G401.6 (cell line): ENCODE results near the gene NAT8.
"Not testable (repeated sequence)": the region's sequence is repeated elsewhere in the genome, so short reads cannot be mapped to it uniquely, and the experiment has no call there.

ENCODE experiments used
- FAIRE-seq: peaks from 2 replicates; lab custom pipeline; 2012; peaks lifted over from hg19 to GRCh38; lab: Jason Lieb, UNC

The NAT8 gene

DNA sequence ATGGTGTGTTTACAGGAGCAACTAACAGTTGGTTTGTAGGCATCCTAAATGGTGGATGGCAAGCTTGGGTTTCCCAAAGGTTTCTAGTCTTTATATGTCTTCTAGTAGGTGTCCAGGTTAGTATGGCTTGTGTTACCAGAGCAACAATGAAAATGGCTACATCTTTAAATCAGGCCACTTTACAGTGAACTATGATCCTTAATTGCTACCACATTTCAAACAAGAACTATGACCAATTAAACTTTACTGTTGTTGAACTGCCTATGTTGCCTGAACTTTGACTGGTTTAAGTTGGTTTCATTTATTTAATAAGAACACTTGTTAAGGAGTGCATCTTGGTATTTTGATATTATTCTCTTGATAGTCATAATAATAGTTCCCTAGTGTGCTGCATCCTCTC, 5.2 kb downstream of the NAT8 start:
- FAIRE-seq: not testable (repeated sequence)

DNA sequence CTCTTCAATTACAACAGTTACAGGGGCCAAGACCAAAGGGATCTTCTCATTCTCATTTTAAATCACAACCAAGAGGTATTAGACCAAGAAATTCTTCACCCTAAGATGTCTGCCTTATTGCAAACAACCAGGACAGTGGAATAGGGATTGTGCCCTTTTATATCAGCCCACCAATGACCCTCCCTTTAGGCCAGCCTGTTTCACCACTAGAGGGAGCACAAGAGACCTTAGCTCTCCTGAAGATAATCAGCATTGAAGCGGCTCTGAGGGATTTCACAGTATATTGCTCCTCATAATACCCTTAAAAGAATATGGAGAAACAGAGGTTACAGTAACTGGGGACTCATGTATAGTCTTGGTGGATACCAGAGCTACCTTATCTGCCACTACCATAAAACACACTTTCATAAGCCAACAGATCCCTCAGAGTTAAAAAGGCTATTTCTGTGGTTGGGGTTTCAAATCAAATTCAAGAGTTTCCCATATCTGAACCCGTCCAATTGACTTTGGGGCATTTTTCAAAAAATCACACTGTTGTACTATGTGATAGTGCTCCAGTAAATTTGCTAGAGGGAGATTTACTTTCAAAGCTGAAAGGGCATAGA, 11.5 kb downstream of the NAT8 start:
- FAIRE-seq: peak; percentile 89

DNA sequence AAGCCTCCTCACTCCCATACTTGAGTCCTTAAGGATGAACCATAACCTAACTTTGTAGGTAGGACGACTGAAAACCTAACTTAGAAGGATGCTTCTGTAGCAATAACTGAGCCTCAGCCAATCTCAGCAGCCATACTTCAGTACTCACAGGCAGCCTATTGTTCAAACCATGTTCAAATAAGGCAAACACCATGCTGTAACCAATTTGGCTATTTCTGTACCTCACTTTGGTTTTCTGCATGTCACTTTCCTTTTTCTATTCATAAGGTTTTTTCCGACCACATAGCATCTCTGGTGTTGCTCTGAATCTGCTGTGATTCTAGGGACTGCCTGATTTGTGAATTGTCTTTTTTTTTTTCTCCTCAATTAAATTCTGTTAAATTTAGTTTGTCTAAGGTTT, 13.7 kb downstream of the NAT8 start:
- not testable (repeated sequence) for FAIRE-seq

DNA sequence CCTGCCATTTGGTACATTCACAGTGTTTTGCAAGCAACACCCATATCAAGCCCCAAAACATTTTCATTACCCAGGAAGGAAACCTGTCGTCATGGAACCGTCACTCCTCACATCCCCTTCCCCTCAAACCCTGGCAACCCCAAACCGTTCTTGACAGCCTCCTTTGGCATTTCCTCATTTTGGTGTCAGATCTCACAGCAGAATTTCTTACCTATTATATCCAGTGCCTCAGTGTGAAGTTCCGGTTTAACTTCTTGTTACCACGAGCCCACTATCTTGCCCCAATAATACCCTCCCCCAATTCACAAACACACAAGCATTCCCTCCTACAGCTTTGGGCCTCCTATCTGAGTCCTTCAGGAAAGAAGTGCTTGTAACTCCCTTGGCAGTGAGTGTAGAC, 16.0 kb downstream of the NAT8 start:
- FAIRE-seq: not testable (repeated sequence)

DNA sequence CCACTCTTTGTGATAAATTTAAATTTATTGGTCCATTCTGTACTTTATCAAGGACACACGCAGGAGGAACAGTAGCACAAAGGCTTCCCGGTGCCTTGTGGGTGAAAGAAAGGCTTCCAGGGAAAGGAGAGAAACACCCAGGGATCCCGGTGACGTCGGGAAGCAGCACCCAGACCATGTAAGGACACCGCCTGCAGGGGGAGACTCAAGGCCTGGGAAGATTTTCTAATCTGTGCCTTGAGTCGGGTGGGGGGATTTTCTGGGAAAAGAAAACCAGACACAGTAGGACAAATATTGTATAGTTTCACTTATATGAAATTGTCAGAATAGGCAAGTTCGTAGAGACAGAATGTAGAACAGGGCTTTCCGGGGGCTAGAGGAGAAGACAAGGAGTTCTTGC, 17.6 kb downstream of the NAT8 start:
- not testable (repeated sequence) for FAIRE-seq

DNA sequence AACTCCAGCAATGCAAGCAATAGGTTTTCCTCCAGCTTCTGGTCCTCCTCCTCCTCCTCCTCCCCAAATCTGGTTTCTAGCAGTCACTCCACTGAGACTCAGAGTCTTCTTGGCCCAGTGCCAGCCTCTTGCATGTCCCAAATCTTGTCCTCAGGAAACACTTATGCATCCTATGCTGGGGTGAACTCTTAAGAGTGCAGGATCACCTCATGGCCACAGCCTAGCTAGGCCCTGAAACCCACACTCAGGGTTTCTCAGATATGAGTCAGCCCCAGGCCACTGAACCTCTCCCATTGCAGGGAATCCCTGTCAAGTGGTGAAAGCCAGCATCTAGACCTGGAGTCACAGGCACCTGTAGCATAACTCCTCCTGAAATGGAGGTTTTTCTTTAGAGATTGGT, 18.2 kb downstream of the NAT8 start:
- not testable (repeated sequence) for FAIRE-seq

DNA sequence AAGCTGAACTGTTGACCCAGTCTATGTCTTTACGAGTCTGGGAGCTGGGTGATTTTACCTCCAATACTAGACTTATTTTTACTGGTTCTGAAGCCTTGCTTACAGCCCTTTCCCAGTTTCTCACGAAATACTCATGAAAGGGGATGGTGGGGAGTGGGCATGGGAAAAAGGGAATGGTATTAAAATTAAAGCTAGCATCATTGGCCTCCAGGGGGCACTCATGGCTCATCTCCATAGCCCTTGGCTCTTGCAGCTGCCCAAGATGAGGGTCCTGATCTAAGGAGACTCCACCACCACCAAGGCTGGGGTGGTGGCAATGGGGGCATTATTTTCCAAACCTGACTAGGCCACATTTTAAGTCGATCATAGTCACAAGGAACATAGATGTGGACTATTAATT, 22.3 kb downstream of the NAT8 start:
- not testable (repeated sequence) for FAIRE-seq

DNA sequence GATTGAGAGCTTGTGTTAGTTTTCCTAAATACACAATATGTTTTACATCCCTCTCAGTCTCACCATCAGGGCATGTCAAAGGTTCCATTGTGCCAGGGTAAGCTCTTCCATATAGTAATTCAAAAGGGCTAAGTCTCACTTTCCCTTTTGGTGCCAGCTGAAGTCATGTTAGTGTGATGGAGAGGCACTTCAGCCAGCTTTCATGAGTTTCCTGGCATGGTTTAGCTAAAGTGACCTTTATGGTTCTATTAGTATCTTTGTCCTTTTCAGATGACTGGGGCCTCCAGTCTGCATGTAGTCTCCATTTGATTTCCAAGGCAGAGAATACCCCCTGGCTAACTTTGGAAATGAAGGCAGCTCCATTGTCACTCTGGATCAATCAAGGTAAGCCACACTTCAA, 27.2 kb downstream of the NAT8 start:
- FAIRE-seq: no peak

DNA sequence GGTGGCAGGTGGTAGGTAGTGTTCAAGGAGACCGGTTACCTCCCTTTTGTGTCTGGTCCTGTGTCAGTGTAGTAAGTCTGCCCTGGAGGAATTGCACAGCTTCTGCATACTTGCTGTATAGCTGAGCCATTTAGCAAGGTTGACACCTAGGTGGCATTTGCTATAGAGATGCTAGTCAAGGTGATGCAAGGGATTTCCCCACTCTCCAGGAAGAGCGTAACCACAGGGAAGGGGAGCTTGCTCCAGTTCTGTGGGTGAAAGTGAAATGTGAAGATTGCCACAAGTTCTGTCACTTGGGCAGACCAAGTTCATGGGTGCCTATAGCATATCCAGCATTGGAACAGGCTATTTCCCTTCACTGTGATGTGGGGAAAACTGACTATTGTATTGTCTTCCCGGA, 28.1 kb downstream of the NAT8 start:
- FAIRE-seq: no peak

DNA sequence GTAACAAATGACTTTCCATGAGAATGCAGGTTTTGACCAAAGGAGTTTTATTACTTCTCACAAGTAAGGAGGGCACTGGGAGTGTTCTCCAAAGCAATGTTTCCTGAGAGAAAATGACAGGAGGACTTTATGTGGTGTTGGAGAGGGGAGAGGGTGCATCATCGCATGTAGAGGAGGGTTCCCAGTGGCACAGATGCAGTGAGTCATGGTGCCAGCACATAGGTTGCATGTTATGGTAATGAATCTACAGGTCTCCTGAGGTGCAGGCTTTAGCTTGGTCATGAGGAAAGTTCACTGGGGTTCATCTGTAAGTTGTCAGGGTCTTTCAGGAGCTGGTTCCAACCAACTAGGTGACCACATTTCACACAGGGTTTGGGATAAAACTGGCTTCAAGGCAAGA, 30.4 kb downstream of the NAT8 start:
- FAIRE-seq: no peak

DNA sequence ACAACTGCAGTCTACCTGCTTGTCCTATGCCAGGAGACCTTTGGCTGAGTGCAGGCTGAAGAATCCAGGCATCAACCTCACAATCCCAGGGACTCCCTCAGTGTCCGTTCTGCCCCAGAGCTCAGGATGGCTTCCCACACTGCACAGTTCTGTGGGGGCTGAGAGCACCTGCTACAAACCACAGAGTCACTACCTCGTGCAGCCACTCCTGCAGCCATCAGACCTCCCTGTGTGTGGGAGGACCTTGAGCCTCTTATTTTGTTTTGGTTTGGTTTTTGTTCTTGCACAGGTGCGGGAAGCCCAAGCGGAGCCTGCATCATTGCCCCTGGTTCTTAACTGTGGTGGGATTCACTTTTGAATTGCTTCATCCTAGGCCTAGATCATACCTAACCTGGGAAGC, 31.0 kb downstream of the NAT8 start:
- no peak for FAIRE-seq

DNA sequence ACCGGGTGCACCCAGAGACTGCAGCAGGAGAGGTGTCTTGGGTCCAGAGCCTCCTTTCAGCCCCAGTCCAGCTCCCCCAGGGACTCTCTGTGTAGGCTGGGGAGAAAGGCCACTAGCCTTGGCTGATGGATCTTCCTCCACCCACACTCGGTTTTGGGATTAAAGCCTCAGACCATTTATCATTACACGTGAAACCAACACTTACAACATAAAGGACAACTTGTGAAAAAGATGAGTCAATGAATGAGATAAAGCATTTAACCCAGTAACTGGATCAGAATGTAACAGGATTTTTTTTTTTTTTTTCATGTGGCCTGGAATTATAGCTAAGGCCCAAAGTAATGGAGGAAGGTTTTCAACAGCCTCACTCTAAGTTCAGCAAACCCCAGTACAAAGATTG, 32.1 kb downstream of the NAT8 start:
- FAIRE-seq: no peak

DNA sequence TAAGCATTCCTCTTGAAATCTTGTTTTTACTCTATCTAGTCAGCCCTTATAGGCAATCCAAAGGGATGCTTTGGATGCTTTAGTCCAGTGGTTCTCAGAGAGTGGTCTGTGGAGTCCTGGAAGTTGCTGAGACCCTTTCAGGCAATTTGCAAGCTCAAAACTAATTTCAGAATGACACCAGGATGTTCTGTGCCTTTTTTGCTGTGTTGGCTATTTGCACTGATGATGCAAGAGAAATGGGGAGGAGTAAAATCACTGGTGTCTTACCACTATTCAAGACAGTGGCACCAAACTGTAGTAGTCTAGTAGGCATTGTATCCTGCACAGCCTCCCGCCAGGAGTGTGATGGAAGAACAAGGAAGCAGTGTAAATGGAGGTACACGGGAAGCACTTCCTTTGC, 37.6 kb downstream of the NAT8 start:
- not testable (repeated sequence) for FAIRE-seq

DNA sequence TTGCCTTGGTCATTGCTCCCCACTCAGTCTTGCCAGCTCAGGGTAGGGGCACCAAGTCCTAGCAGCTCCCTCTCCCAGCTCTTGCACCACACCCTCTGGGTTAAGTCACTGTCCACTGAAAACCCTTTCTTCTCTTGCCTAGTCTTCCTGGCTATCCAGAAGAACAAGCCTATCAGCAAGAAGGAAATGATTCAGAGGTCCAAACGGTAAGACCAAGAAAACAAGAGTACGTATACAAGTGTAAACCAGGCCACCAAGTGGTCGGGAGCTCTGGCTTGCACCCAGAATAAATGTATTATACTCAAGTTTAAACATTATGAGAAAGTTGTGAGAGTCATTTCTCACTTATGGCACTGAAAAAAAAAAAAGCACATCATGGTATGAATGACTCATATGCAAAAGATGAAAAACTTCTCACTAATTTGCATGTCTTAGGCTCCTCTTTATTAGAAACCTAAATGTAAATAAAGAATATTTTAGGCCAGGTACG, 39.1 kb downstream of the NAT8 start:
- FAIRE-seq: not testable (repeated sequence)

DNA sequence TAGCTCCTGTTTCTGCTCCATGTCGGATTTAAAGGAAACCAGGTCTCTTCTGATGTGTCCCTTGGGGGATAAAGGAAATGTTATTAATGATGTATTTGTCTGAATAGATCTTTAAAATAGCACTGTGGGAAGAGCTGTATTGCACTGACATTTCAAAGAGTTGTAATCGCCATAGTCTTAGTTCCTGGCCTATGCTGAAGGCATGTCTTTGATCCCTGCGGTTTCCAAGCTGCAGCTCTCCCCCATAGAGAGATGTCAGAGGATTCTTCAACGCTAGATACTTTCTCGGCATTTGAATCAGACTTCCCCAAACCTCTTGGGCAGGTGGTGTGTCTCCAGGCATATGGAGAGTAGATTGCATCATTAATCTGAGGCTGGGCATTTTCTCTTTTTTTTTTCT, 40.4 kb downstream of the NAT8 start:
- FAIRE-seq: no peak

DNA sequence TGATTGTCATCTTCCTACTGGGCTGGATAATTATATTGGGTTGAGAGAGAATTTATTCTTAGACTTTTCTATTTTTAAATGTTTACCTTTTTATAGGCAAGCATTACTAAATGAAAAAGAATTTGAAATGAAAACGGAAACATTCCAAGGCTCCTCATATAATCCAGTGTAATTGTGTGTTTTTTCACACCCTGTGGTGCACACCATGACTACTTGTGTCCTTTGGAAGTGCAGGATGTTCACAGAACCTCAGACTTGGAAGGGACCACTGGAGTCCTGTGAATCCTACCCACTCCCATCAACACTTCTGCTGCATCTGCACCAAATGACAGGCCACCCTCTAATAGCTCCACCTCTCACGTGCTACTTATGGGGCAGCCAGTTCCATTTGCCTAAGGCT, 48.0 kb downstream of the NAT8 start:
- FAIRE-seq: no peak

DNA sequence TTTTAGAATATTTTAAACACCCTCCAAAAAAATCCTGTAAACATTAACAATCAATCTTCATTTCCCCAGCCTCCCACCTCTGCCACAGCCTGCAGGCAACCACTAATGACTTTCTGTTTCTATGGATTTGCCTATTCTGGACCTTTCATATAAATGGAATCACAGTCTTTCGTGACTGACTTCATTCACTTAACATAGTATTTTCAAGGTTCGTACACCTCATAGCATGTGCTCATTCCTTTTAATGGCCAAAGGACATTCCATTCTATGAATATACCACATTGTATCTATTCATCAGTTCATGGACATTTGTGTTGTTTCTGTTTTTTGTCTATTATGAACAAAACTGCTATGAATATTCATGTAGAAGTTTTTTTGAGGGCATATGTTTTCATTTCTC, 48.5 kb downstream of the NAT8 start:
- FAIRE-seq: no peak
